Measurements from ENCODE around the gene TIMD4. TPM values are rescaled to one million over a fixed set of nuclear protein-coding genes. Genes with fewer than 3 reads are reported as not detected.

TIMD4 gene
- total and polyA plus RNA-seq, 2 donors (not counting 1 experiment from before 2014, with no cell fraction given), result 0.07 TPM; not detected in 1

DNA sequence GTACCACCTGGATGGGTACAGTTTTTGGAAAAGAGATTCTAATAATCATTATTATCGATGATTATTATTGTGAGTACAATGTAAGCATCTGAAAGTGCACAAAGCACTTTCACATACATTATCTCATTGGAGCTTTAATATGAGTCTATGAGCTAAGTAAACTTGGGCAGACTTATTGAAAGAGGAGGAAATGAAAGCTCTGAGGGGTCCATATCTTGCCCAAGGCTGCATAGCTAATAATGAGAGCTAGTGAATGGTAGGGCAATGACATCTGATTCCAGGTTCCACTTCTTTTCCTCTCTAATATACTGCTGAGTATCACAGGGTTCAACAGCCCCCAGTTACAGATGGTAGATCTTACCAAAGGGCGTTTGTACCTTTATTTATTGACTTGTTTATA is 26.1 kb downstream of the TIMD4 start:
- ChIA-PET CTCF (no interaction called here), POLR2A (no interaction called here)
- WGBS (ENCODE audit: insufficient coverage), result no CpG with 5 or more reads among the region's 2 CpGs
- Histone ChIP-seq H2AFZ (ENCODE audit: insufficient read depth, low read depth, low read length, poor library complexity, severe bottlenecking) (no peak overlapping the region), H3K4me2 (replicated peaks; ENCODE audit: low read depth, low read length, poor library complexity, severe bottlenecking) (no peak overlapping the region), H3K27ac (ENCODE audit: low read length in 2 of 2) (no peak overlapping the region), H3K9me3 (ENCODE audit: control extremely low read depth in 1 of 3, control insufficient read depth in 2 of 3, insufficient read depth in 1 of 3, low read length in 2 of 3) (peaks cover 0 to 6% (median 0%) of the 10 kb centered on the region in 3 donors), H3K79me2 (ENCODE audit: control insufficient read depth, insufficient read depth, low read length) (no peaks in the 10 kb centered on the region), H3K4me1 (ENCODE audit: control insufficient read depth in 2 of 2, insufficient read depth in 2 of 2, low read length in 2 of 2) (peaks cover 3 to 6% of the 10 kb centered on the region in 2 donors), H3K9ac (ENCODE audit: low read length) (no peak overlapping the region), H3K36me3 (replicated peaks in 1 of 2; ENCODE audit: control extremely low read depth in 1 of 2, control insufficient read depth in 1 of 2, extremely low read depth in 1 of 2, insufficient read depth in 2 of 2, low read length in 1 of 2) (no peaks in the 10 kb centered on the region), H4K20me1 (ENCODE audit: control insufficient read depth, insufficient read depth, low read length, poor library complexity, severe bottlenecking) (no peaks in the 10 kb centered on the region), H3K27me3 (replicated peaks in 1 of 4; ENCODE audit: control extremely low read depth in 1 of 4, control insufficient read depth in 3 of 4, insufficient read depth in 4 of 4, low read length in 3 of 4) (no peaks in the 10 kb centered on the region), H3K4me3 (ENCODE audit: control extremely low read depth in 1 of 5, extremely low read depth in 1 of 5, insufficient read depth in 1 of 5, low read depth in 2 of 5, low read length in 4 of 5) (no peak overlapping the region)
- DNase-seq (no peak), ATAC-seq (ENCODE audit: low read depth) (peak; percentile 24)
- Mint-ChIP-seq H3K27me3 (peaks cover 2% of the 10 kb centered on the region), H3K4me1 (peaks cover 9% of the 10 kb centered on the region), H3K27ac (no peak overlapping the region), H3K9me3 (ENCODE audit: insufficient read depth) (no peaks in the 10 kb centered on the region), H3K4me3 (no peak overlapping the region)
- no peak for TF ChIP-seq EZH2 (IDR thresholded peaks at IDR 0.05; ENCODE audit: borderline replicate concordance, insufficient read depth, low read depth, low read length, poor library complexity, severe bottlenecking)
- TF ChIP-seq, protein P1, sequence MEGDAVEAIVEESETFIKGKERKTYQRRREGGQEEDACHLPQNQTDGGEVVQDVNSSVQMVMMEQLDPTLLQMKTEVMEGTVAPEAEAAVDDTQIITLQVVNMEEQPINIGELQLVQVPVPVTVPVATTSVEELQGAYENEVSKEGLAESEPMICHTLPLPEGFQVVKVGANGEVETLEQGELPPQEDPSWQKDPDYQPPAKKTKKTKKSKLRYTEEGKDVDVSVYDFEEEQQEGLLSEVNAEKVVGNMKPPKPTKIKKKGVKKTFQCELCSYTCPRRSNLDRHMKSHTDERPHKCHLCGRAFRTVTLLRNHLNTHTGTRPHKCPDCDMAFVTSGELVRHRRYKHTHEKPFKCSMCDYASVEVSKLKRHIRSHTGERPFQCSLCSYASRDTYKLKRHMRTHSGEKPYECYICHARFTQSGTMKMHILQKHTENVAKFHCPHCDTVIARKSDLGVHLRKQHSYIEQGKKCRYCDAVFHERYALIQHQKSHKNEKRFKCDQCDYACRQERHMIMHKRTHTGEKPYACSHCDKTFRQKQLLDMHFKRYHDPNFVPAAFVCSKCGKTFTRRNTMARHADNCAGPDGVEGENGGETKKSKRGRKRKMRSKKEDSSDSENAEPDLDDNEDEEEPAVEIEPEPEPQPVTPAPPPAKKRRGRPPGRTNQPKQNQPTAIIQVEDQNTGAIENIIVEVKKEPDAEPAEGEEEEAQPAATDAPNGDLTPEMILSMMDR (IDR thresholded peaks at IDR 0.05), result no peak
- intact Hi-C loops (cut with micrococcal nuclease), result loop anchor here (10.0 kb wide), 1 partner anchor 992 kb away; no protein-coding TSS in a partner anchor

DNA sequence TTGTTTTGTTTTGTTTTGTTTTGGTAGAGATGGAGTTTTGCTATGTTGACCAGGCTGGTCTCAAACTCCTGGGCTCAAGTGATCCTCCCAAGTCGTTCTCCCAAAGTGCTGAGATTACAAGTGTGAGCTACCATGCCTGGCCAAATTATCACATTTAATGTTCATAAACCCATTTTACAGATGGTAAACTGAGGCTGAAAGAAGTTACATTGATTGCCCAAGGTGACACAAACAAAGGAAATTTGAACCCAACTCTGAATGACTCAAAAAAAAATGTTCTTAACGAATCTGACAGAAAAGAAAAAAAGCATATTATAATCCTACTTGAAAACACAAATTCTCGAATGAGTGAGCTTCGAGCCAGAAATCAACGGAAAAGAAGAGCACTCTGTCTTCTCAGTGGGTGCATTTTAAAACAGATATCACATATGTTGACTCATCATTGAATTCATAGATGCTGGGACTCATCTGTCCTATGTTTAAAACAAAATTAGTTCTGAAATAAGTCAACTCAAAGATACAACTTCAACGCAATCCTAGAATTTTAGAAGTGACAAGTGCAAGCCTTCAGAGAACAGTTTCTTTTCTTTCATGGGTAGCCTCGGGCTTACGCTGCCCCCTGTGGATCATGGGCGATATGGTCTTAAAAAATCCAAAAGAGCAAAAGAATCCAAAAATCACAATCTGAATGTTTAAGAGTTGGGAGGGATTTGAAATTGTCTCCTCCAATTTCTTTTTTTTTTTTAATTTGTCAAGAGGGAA is 28.4 kb downstream of the TIMD4 start:
- H3K4me2 ChIP-seq (replicated peaks; ENCODE audit: low read depth, low read length, poor library complexity, severe bottlenecking), result no peak overlapping the region
- POLR2A ChIA-PET, result no interaction called here
- no peak overlapping the region for H3K4me3 Mint-ChIP-seq

More for the DNA sequence above, 28.4 kb downstream of the TIMD4 start:
- no peaks in the 10 kb centered on the region for H3K9me3 Mint-ChIP-seq (ENCODE audit: insufficient read depth)
- DNase-seq, result peak; percentile 60
- no peak overlapping the region for H3K27ac Mint-ChIP-seq
- CTCF ChIA-PET, result interaction anchor here (0.7 to 1.5 kb wide), 5 partner anchors 11 to 1990 kb away, joined by 3 to 4 read pairs (median 3); no protein-coding TSS in a partner anchor
- Histone ChIP-seq H3K36me3 (replicated peaks in 1 of 2; ENCODE audit: control extremely low read depth in 1 of 2, control insufficient read depth in 1 of 2, extremely low read depth in 1 of 2, insufficient read depth in 2 of 2, low read length in 1 of 2) (no peaks in the 10 kb centered on the region), H3K79me2 (ENCODE audit: control insufficient read depth, insufficient read depth, low read length) (no peaks in the 10 kb centered on the region), H2AFZ (ENCODE audit: insufficient read depth, low read depth, low read length, poor library complexity, severe bottlenecking) (no peak overlapping the region), H3K4me3 (ENCODE audit: control extremely low read depth in 1 of 5, extremely low read depth in 1 of 5, insufficient read depth in 1 of 5, low read depth in 2 of 5, low read length in 4 of 5) (no peak overlapping the region), H3K9me3 (ENCODE audit: control extremely low read depth in 1 of 3, control insufficient read depth in 2 of 3, insufficient read depth in 1 of 3, low read length in 2 of 3) (no peaks in the 10 kb centered on the region), H3K27ac (ENCODE audit: low read length in 2 of 2) (no peak overlapping the region), H3K4me1 (ENCODE audit: control insufficient read depth in 2 of 2, insufficient read depth in 2 of 2, low read length in 2 of 2) (no peaks in the 10 kb centered on the region), H4K20me1 (ENCODE audit: control insufficient read depth, insufficient read depth, low read length, poor library complexity, severe bottlenecking) (no peaks in the 10 kb centered on the region), H3K27me3 (replicated peaks in 1 of 4; ENCODE audit: control extremely low read depth in 1 of 4, control insufficient read depth in 3 of 4, insufficient read depth in 4 of 4, low read length in 3 of 4) (no peaks in the 10 kb centered on the region), H3K9ac (ENCODE audit: low read length) (no peak overlapping the region)
- no peak for ATAC-seq (ENCODE audit: low read depth)
- WGBS (ENCODE audit: insufficient coverage), result 70% methylated on average over 4 of the region's 9 CpGs
- TF ChIP-seq EZH2 (IDR thresholded peaks at IDR 0.05; ENCODE audit: borderline replicate concordance, insufficient read depth, low read depth, low read length, poor library complexity, severe bottlenecking), result no peak
- TF ChIP-seq, protein P1 (IDR thresholded peaks at IDR 0.05), result peak; percentile 83
- intact Hi-C loops (cut with micrococcal nuclease), result loop anchor here (2.0 to 10.0 kb wide), 3 partner anchors 990 to 1987 kb away; no protein-coding TSS in a partner anchor
- H3K4me1 Mint-ChIP-seq, result peaks cover 7% of the 10 kb centered on the region
- peaks cover 2% of the 10 kb centered on the region for H3K27me3 Mint-ChIP-seq
